GM06990 (cell line): ENCODE measurements around the gene RAB44.

Experiments
- DNase-seq: peaks from one replicate; pipeline ENCODE4 v3.0.0-alpha.2; 2011; ENCODE audit not compliant: insufficient read length; ENCODE audit errors: extremely low read depth
- H3K27me3 ChIP-seq: replicated peaks from 2 replicates; pipeline ENCODE4 v1.6.0; 2011; ENCODE audit warnings: low read length; ENCODE audit not compliant: control insufficient read depth, insufficient read depth
- H3K36me3 ChIP-seq: 2 replicates; pipeline ENCODE4 v1.5.1; 2011; ENCODE audit warnings: low read length; ENCODE audit not compliant: control insufficient read depth, insufficient read depth
- H3K4me3 ChIP-seq: replicated peaks from 2 replicates; pipeline ENCODE4 v1.5.1; 2011; ENCODE audit warnings: low read depth, mild to moderate bottlenecking, control low read depth, low read length
- TF ChIP-seq, protein P1 (sequence below): IDR thresholded peaks from 2 replicates; pipeline ENCODE4 v1.5.1; 2011; ENCODE audit warnings: low read length, control low read depth, mild to moderate bottlenecking, inconsistent platforms; ENCODE audit not compliant: insufficient read depth, poor library complexity, severe bottlenecking

RAB44 gene

DNA sequence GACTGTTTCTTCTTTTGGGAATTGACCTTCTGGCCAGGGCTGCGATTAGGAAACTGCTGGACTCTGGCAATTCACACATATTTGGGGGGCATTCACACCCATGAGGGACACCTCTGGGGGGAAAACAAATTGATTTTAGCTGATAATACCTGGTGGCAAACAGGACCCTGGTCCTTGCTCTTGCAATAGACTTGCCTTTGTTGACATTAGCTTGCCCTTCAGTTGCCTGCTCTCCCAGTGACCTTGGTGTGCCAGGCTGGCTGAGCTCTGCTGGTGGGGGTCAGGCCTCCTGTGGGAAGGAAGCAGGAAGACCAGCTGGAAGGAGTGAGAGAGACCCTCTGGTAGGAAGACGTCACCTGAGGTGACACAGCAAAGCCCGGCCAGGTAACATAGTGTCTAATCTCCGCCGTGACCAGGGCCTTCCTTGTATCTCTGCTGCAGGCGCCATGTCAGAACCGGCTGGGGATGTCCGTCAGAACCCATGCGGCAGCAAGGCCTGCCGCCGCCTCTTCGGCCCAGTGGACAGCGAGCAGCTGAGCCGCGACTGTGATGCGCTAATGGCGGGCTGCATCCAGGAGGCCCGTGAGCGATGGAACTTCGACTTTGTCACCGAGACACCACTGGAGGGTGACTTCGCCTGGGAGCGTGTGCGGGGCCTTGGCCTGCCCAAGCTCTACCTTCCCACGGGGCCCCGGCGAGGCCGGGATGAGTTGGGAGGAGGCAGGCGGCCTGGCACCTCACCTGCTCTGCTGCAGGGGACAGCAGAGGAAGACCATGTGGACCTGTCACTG, 13.8 kb upstream of the RAB44 start:
- H3K36me3 ChIP-seq, result peaks cover 56% of the 10 kb centered on the region

DNA sequence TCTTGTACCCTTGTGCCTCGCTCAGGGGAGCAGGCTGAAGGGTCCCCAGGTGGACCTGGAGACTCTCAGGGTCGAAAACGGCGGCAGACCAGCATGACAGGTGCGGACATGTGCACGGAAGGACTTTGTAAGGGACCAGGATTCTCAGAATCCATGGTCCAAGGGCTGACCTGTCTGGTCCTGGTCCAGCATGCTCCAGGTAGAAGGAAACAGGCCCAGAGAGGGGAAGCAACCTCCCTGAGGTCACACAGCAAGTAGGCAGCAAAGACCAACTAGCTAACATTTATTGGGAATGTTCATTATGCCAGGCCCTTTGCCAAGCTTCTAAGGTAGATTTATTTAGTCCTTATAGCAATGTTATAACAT, 13.2 kb upstream of the RAB44 start:
- H3K27me3 ChIP-seq, result no peaks in the 10 kb centered on the region
- TF ChIP-seq, protein P1, sequence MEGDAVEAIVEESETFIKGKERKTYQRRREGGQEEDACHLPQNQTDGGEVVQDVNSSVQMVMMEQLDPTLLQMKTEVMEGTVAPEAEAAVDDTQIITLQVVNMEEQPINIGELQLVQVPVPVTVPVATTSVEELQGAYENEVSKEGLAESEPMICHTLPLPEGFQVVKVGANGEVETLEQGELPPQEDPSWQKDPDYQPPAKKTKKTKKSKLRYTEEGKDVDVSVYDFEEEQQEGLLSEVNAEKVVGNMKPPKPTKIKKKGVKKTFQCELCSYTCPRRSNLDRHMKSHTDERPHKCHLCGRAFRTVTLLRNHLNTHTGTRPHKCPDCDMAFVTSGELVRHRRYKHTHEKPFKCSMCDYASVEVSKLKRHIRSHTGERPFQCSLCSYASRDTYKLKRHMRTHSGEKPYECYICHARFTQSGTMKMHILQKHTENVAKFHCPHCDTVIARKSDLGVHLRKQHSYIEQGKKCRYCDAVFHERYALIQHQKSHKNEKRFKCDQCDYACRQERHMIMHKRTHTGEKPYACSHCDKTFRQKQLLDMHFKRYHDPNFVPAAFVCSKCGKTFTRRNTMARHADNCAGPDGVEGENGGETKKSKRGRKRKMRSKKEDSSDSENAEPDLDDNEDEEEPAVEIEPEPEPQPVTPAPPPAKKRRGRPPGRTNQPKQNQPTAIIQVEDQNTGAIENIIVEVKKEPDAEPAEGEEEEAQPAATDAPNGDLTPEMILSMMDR, result no peak
- H3K36me3 ChIP-seq, result peaks cover 52% of the 10 kb centered on the region
- H3K4me3 ChIP-seq, result no peak overlapping the region
- DNase-seq, result no peak

More for the DNA sequence above, 13.8 kb upstream of the RAB44 start:
- Histone ChIP-seq H3K4me3 (peak overlapping the region; percentile 63), H3K27me3 (no peaks in the 10 kb centered on the region)
- DNase-seq, result no peak
- TF ChIP-seq, protein P1, result no peak

DNA sequence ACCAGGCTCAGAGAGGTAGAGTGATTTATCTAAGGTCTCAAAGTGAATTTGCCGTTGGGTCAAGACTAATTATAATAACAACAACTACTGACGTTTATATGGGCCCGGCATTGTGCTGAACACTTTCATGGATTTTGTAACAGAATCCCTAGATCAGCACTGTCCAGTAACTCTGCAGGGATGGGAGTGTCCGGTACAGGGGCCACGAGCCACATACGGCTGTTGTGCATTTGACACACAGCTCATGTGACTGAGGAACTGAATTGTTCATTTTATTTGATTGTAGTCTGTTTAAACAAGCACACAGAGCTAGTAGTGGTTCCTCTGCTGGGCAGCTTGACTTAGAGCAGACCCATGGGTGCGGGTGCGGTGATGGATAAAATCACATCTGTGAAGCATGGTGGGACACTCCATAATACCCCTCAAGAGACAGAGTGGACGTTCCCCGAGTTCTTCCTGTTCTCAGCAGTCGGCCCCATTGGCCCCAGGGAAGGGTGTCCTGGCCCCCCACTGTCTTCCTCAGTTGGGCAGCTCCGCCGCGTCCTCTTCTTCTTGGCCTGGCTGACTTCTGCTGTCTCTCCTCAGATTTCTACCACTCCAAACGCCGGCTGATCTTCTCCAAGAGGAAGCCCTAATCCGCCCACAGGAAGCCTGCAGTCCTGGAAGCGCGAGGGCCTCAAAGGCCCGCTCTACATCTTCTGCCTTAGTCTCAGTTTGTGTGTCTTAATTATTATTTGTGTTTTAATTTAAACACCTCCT, 12.3 kb upstream of the RAB44 start:
- Histone ChIP-seq H3K36me3 (peaks cover 46% of the 10 kb centered on the region), H3K4me3 (no peak overlapping the region), H3K27me3 (no peaks in the 10 kb centered on the region)
- TF ChIP-seq, protein P1, result no peak
- no peak for DNase-seq

DNA sequence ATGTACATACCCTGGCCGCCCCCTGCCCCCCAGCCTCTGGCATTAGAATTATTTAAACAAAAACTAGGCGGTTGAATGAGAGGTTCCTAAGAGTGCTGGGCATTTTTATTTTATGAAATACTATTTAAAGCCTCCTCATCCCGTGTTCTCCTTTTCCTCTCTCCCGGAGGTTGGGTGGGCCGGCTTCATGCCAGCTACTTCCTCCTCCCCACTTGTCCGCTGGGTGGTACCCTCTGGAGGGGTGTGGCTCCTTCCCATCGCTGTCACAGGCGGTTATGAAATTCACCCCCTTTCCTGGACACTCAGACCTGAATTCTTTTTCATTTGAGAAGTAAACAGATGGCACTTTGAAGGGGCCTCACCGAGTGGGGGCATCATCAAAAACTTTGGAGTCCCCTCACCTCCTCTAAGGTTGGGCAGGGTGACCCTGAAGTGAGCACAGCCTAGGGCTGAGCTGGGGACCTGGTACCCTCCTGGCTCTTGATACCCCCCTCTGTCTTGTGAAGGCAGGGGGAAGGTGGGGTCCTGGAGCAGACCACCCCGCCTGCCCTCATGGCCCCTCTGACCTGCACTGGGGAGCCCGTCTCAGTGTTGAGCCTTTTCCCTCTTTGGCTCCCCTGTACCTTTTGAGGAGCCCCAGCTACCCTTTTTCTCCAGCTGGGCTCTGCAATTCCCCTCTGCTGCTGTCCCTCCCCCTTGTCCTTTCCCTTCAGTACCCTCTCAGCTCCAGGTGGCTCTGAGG, 11.5 kb upstream of the RAB44 start:
- Histone ChIP-seq H3K4me3 (no peak overlapping the region), H3K36me3 (peaks cover 46% of the 10 kb centered on the region), H3K27me3 (no peaks in the 10 kb centered on the region)
- no peak for DNase-seq
- TF ChIP-seq, protein P1, result no peak

DNA sequence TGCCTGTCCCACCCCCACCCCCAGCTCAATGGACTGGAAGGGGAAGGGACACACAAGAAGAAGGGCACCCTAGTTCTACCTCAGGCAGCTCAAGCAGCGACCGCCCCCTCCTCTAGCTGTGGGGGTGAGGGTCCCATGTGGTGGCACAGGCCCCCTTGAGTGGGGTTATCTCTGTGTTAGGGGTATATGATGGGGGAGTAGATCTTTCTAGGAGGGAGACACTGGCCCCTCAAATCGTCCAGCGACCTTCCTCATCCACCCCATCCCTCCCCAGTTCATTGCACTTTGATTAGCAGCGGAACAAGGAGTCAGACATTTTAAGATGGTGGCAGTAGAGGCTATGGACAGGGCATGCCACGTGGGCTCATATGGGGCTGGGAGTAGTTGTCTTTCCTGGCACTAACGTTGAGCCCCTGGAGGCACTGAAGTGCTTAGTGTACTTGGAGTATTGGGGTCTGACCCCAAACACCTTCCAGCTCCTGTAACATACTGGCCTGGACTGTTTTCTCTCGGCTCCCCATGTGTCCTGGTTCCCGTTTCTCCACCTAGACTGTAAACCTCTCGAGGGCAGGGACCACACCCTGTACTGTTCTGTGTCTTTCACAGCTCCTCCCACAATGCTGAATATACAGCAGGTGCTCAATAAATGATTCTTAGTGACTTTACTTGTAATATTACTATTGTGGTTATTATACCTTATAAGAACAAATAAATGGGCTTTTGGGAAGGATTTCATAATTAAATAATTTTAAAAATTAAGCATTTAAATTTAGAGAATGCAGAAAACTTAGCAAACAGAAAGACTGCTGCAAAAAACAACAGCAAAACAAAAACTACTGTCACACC, 10.7 kb upstream of the RAB44 start:
- peaks cover 46% of the 10 kb centered on the region for H3K36me3 ChIP-seq
- no peak for DNase-seq

More for the DNA sequence above, 10.7 kb upstream of the RAB44 start:
- TF ChIP-seq, protein P1, result no peak
- no peaks in the 10 kb centered on the region for H3K27me3 ChIP-seq
- H3K4me3 ChIP-seq, result no peak overlapping the region
